K562 (cell line): Measurements from ENCODE around the gene CACNA1A.

ENCODE experiments used
- CREB3 ChIP-seq: fragments of 450-650 bp; conservative IDR thresholded peaks from 2 replicates; pipeline ENCODE4 v1.6.1; 2016; ENCODE audit warnings: missing genetic modification characterization, low read depth, mild to moderate bottlenecking, missing compliant biosample characterization, moderate library complexity
- HDAC2 ChIP-seq: fragments of 450-650 bp; IDR thresholded peaks from 2 replicates; pipeline ENCODE4 v1.6.1; 2016; ENCODE audit warnings: mild to moderate bottlenecking
- NR2C1 ChIP-seq, 2 experiments: fragments of 450-650 bp; IDR thresholded peaks; 2 replicates each; pipeline ENCODE4 v1.6.1; 2017; ENCODE audit warnings: mild to moderate bottlenecking in 2 of 2, antibody characterized with exemption in 1 of 2, inconsistent platforms in 1 of 2, missing compliant biosample characterization in 1 of 2, missing genetic modification characterization in 1 of 2
- SMARCE1 ChIP-seq: fragments of 450-650 bp; IDR thresholded peaks from 2 replicates; pipeline ENCODE4 v1.7.1; 2016; ENCODE audit warnings: mild to moderate bottlenecking
- TEAD4 ChIP-seq, 2 experiments: sonication (generic) in 1 of 2; formaldehyde crosslinking in 1 of 2; IDR thresholded peaks; 2 replicates each; pipeline versions ENCODE4 v1.6.1 to v1.8.0; 2012 to 2022; ENCODE audit warnings: borderline replicate concordance in 1 of 2, inconsistent platforms in 1 of 2, low read length in 1 of 2, mild to moderate bottlenecking in 1 of 2, missing genetic modification reagents in 1 of 2
- ZBTB12 ChIP-seq: fragments of 250-450 bp; sonication (Bioruptor Pico); IDR thresholded peaks from 2 replicates; pipeline ENCODE4 v1.4.0; 2020
- ZFP30 ChIP-seq: fragments of 250-450 bp; sonication (Bioruptor Pico); IDR thresholded peaks from 2 replicates; pipeline ENCODE4 v1.8.0; 2022; ENCODE audit warnings: moderate library complexity, mild to moderate bottlenecking, inconsistent platforms, borderline replicate concordance
- ZFP91 ChIP-seq: sonication (generic); formaldehyde crosslinking; IDR thresholded peaks from 2 replicates; pipeline ENCODE4 v1.8.0; 2022; ENCODE audit warnings: mild to moderate bottlenecking, missing genetic modification reagents

- TF ChIP-seq ZFP91 (CRISPR knock-in tag): no peak
- TF ChIP-seq CREB3 (tag): no peak
- TF ChIP-seq ZFP30 (CRISPR knock-in tag): no peak
- no peak for TF ChIP-seq TEAD4 (IDR thresholded peaks at IDR 0.05; ENCODE audit: low read length)
- no peak for TF ChIP-seq TEAD4 (CRISPR knock-in tag; IDR thresholded peaks at IDR 0.05; ENCODE audit: borderline replicate concordance)
- no peak for TF ChIP-seq HDAC2
- TF ChIP-seq NR2C1 (IDR thresholded peaks at IDR 0.05): no peak
- TF ChIP-seq NR2C1 (tag; IDR thresholded peaks at IDR 0.05): no peak
- TF ChIP-seq SMARCE1: no peak
- TF ChIP-seq ZBTB12: no peak
Measured at GRCh38 chr19:13466697-13467096, 39.6 kb downstream of the CACNA1A start.
